Bronchial epithelial cell (primary cell): ENCODE results near the gene SUMF2. TPM values are rescaled to one million over a fixed set of nuclear protein-coding genes. Genes with fewer than 3 reads are reported as not detected.
"Not testable (repeated sequence)": the region's sequence is repeated elsewhere in the genome, so short reads cannot be mapped to it uniquely, and the experiment has no call there.

Source experiments
- DNase-seq: peaks from one replicate; pipeline ENCODE4 v3.0.0-alpha.2; 2010; ENCODE audit warnings: low read depth
- FAIRE-seq: peaks from 2 replicates; lab custom pipeline; 2011; peaks lifted over from hg19 to GRCh38; lab: Jason Lieb, UNC
- H3K27me3 ChIP-seq: 2 replicates; pipeline ENCODE4 v1.5.1; 2011; ENCODE audit warnings: low read length; ENCODE audit not compliant: control insufficient read depth, insufficient read depth
- H3K36me3 ChIP-seq: 2 replicates; pipeline ENCODE4 v1.5.1; 2011; ENCODE audit warnings: low read length; ENCODE audit not compliant: control insufficient read depth, insufficient read depth
- H3K4me3 ChIP-seq: 2 replicates; pipeline ENCODE4 v1.5.1; 2011; ENCODE audit warnings: mild to moderate bottlenecking, low read depth, low read length, control low read depth
- CTCF ChIP-seq: IDR thresholded peaks from 2 replicates; pipeline ENCODE4 v1.5.1; 2011; ENCODE audit warnings: mild to moderate bottlenecking, moderate library complexity, low read length, control low read depth, inconsistent platforms; ENCODE audit not compliant: insufficient read depth, severe bottlenecking
- total RNA-seq: library from RNA; depleted of rRNA; stranded (reverse); fragments of >200 nt; gene quantifications from 2 replicates; pipeline ENCODE4 v1.2.1, GENCODE V29; 2014

Gene SUMF2
- total RNA-seq, 1 donor from 2014 or later = 220 TPM

- H3K36me3 ChIP-seq = peaks cover 21% of the 10 kb centered on the region
- peak; percentile 80 for TF ChIP-seq CTCF
- FAIRE-seq = no peak
- DNase-seq = peak; percentile 25
- no peaks in the 10 kb centered on the region for H3K27me3 ChIP-seq
- no peak overlapping the region for H3K4me3 ChIP-seq
These were observed 15.5 kb downstream of the SUMF2 start for GRCh38 chr7:56079450-56080185.

GRCh38 chr7:56080726-56081435, 16.8 kb downstream of the SUMF2 start:
- H3K27me3 ChIP-seq, FAIRE-seq, H3K4me3 ChIP-seq, DNase-seq: not testable (repeated sequence)
- H3K36me3 ChIP-seq = peaks cover 23% of the 10 kb centered on the region

DNA sequence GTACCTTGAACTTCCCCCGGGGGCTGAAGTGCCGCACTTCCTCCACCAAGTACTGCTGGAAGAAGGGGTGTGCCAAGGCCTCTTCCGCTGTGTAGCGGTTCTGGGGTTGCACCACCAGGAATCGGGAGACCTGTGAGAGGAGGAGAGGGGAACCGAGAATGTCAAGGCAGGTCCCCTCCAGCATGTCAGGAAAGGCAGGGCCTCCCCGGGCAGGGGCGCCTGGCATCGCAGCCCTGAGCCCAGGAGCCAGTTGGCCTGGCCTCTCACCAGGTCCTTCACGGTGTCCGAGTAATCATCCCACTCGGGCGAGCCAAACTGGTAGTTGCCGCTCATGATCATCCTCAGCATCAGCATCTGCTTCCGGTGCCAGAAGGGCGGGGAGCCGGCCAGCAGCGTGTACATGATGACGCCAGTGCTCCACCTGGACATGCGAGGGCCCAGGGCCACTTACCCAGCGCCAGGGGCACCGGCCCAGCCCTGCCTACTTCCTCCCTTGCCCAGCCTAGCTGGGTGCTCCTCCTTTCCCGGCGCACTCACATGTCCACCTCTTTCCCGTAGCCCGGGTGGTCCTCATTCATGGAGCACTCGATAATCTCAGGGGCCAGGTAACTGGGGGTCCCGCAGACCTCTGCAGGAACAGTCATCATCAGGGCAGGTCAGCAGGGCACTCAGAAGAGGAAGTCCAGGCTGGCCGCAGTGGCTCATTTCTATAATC, 17.7 kb downstream of the SUMF2 start:
- no peaks in the 10 kb centered on the region for H3K27me3 ChIP-seq
- no peak for DNase-seq
- FAIRE-seq = no peak
- no peak overlapping the region for H3K4me3 ChIP-seq
- peaks cover 22% of the 10 kb centered on the region for H3K36me3 ChIP-seq
- no peak for TF ChIP-seq CTCF

DNA sequence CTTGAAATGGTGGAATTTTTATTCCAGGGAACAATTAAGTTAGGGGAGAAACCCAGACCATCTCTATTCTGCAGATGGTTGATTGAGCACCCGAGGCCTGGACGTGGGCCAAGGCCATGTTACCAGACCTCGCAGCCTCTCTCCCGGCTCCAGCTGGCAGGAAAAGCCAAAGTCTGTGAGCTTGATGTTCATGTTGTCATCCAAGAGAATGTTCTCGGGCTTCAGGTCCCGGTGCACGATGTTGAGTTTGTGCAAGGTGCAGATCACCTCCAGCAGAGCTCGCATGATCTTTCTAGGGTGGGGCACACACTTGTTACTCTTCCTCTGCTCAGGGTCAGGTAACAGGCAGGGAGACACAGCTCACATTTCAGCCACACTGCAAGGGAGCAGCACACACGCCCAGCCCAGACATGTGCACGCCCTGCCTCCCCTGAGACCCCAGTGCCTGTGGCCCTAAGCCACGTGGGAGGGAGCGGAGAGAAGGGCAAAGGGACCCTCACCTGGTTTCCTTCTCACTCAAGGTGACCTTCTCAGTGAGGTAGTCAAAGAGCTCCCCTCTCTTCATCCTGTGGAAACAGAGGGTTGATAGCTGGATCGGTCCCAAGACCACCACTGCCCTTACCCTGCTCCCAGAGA, 19.2 kb downstream of the SUMF2 start:
- no peak for FAIRE-seq
- no peak overlapping the region for H3K4me3 ChIP-seq
- TF ChIP-seq CTCF = no peak
- H3K27me3 ChIP-seq = no peaks in the 10 kb centered on the region
- no peak for DNase-seq
- H3K36me3 ChIP-seq = peaks cover 19% of the 10 kb centered on the region

DNA sequence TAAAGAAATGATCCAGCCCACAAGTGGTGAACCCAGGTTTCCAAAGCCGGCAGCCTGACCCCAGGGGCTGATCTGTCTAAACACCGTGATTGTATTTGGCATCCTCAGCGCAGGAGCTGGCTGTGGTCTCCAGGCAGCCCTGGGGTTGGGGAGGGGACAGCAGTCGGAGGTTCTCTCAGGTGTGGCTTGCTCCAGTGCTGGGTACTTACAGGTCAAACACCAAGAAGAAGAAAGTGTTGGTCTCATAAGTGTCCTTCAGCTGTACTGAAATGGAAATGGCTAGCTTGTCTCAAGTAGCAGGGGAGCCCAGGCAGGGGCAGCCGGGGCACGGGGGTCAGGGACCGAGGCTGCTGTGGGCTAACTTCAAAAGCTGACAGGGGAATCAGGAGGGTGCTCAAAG, 22.7 kb downstream of the SUMF2 start:
- Histone ChIP-seq H3K36me3 (peaks cover 7% of the 10 kb centered on the region), H3K4me3 (no peak overlapping the region), H3K27me3 (no peaks in the 10 kb centered on the region)
- no peak for FAIRE-seq
- DNase-seq = no peak
- no peak for TF ChIP-seq CTCF

DNA sequence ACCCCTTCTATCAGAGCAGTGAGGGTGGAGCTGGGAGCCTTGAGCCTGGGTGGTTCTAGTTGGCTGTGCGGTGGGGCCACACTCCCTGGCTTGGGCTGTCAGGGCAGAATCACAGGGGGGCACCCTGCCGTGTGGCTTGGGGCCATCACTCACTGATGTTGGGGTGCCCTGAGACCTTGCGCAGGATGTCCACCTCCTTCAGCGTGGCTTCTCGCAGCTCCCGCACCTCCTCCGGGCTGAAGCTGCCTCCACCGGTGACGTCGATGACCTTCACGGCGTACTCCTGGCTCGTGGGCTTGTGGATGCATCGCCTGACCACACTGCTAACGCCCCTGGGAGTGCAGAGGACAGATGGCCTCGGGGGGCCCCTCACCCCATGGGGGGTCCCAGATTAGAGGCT, 23.4 kb downstream of the SUMF2 start:
- no peak for FAIRE-seq

More for the DNA sequence above, 23.4 kb downstream of the SUMF2 start:
- TF ChIP-seq CTCF = no peak
- DNase-seq = no peak
- H3K36me3 ChIP-seq = peaks cover 6% of the 10 kb centered on the region
- no peak overlapping the region for H3K4me3 ChIP-seq
- H3K27me3 ChIP-seq = no peaks in the 10 kb centered on the region
